Hepatocyte (in vitro differentiated cells): ENCODE measurements around the gene CREB5. TPM values are rescaled to one million over a fixed set of nuclear protein-coding genes. Genes with fewer than 3 reads are reported as not detected.

ENCODE experiments used
- DNase-seq: peaks from one replicate; pipeline ENCODE4 v3.0.0-alpha.2; 2016; ENCODE audit warnings: low spot score
- H2AFZ ChIP-seq: fragments of 200-600 bp; sonication (generic); 2 replicates; pipeline ENCODE4 v1.6.0; 2016; ENCODE audit warnings: antibody characterized with exemption, mild to moderate bottlenecking
- H3K27ac ChIP-seq: fragments of 200-600 bp; sonication (generic); 2 replicates; pipeline ENCODE4 v1.5.1; 2016; ENCODE audit warnings: mild to moderate bottlenecking
- H3K27me3 ChIP-seq: fragments of 200-600 bp; sonication (generic); 2 replicates; pipeline ENCODE4 v1.6.1; 2016
- H3K36me3 ChIP-seq: fragments of 200-600 bp; sonication (generic); replicated peaks from 2 replicates; pipeline ENCODE4 v1.5.1; 2016; ENCODE audit warnings: low read depth; ENCODE audit not compliant: insufficient read depth
- H3K4me1 ChIP-seq: fragments of 200-600 bp; sonication (generic); 2 replicates; pipeline ENCODE4 v1.5.1; 2016; ENCODE audit warnings: mild to moderate bottlenecking, moderate library complexity; ENCODE audit not compliant: insufficient read depth
- H3K4me2 ChIP-seq: fragments of 200-600 bp; sonication (generic); 2 replicates; pipeline ENCODE4 v1.6.0; 2016
- H3K4me3 ChIP-seq: fragments of 200-600 bp; sonication (generic); 2 replicates; pipeline ENCODE4 v1.5.1; 2016; ENCODE audit warnings: mild to moderate bottlenecking
- H3K79me2 ChIP-seq: fragments of 200-600 bp; sonication (generic); 2 replicates; pipeline ENCODE4 v1.6.0; 2017; ENCODE audit warnings: mild to moderate bottlenecking
- H3K9me2 ChIP-seq: fragments of 200-600 bp; sonication (generic); replicated peaks from 2 replicates; pipeline ENCODE4 v1.6.0; 2017; ENCODE audit warnings: mild to moderate bottlenecking; ENCODE audit not compliant: insufficient read depth
- H3K9me3 ChIP-seq: fragments of 200-600 bp; sonication (generic); 2 replicates; pipeline ENCODE4 v1.5.1; 2016; ENCODE audit warnings: low read depth, mild to moderate bottlenecking
- H4K20me1 ChIP-seq: fragments of 200-600 bp; sonication (generic); 2 replicates; pipeline ENCODE4 v1.6.0; 2016; ENCODE audit warnings: mild to moderate bottlenecking; ENCODE audit not compliant: insufficient read depth, poor library complexity, severe bottlenecking
- EZH2 ChIP-seq: fragments of 200-600 bp; sonication (generic); IDR thresholded peaks from 2 replicates; pipeline ENCODE4 v1.6.1; 2016; ENCODE audit warnings: antibody characterized with exemption, mild to moderate bottlenecking, borderline replicate concordance
- EZH2phosphoT487 ChIP-seq: fragments of 200-600 bp; sonication (generic); IDR thresholded peaks from one replicate; pipeline ENCODE4 v1.6.1; 2018; ENCODE audit warnings: antibody characterized with exemption, mild to moderate bottlenecking, low read depth, moderate library complexity; ENCODE audit not compliant: unreplicated experiment, severe bottlenecking
- WGBS: methylation state at CpG from one replicate; pipeline ENCODE4 v1.1.6; 2016; ENCODE audit warnings: low lambda C conversion rate; ENCODE audit errors: missing lambda C conversion rate; 5-methylcytosine and 5-hydroxymethylcytosine counted together
- polyA plus RNA-seq: library from polyadenylated mRNA; unstranded; fragments of >200 nt; fragmentation: Nextera tagmentation; extraction: Ambion mirVana; gene quantifications from 2 replicates; pipeline ENCODE4 v1.2.1, GENCODE V29; 2016
- total RNA-seq: library from RNA; depleted of rRNA; stranded (reverse); fragments of >200 nt; gene quantifications from 2 replicates; pipeline ENCODE4 v1.2.3, GENCODE V29; 2014
- TF ChIP-seq, protein P1 (sequence below): fragments of 200-600 bp; sonication (generic); IDR thresholded peaks from 2 replicates; pipeline ENCODE4 v1.5.1; 2016; ENCODE audit warnings: antibody characterized with exemption, mild to moderate bottlenecking; ENCODE audit not compliant: poor library complexity

The CREB5 gene
- total and polyA plus RNA-seq, 2 experiments from 2014 or later = 14.0 to 27.9 TPM

- no peak overlapping the region for H3K4me3 ChIP-seq
- no peaks in the 10 kb centered on the region for H4K20me1 ChIP-seq
- 97% methylated on average over 1 of the region's 1 CpG for WGBS
- H3K9me3 ChIP-seq = no peaks in the 10 kb centered on the region
- H3K27ac ChIP-seq = no peak overlapping the region
- H3K27me3 ChIP-seq = no peaks in the 10 kb centered on the region
- no peak for DNase-seq
- H3K9me2 ChIP-seq = no peaks in the 10 kb centered on the region
- H3K36me3 ChIP-seq = no peaks in the 10 kb centered on the region
- no peak overlapping the region for H3K4me2 ChIP-seq
- H3K4me1 ChIP-seq = peaks cover 4% of the 10 kb centered on the region
- TF ChIP-seq EZH2 (no peak), EZH2phosphoT487 (no peak)
- TF ChIP-seq, protein P1, sequence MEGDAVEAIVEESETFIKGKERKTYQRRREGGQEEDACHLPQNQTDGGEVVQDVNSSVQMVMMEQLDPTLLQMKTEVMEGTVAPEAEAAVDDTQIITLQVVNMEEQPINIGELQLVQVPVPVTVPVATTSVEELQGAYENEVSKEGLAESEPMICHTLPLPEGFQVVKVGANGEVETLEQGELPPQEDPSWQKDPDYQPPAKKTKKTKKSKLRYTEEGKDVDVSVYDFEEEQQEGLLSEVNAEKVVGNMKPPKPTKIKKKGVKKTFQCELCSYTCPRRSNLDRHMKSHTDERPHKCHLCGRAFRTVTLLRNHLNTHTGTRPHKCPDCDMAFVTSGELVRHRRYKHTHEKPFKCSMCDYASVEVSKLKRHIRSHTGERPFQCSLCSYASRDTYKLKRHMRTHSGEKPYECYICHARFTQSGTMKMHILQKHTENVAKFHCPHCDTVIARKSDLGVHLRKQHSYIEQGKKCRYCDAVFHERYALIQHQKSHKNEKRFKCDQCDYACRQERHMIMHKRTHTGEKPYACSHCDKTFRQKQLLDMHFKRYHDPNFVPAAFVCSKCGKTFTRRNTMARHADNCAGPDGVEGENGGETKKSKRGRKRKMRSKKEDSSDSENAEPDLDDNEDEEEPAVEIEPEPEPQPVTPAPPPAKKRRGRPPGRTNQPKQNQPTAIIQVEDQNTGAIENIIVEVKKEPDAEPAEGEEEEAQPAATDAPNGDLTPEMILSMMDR = no peak
- H3K79me2 ChIP-seq = no peaks in the 10 kb centered on the region
- no peak overlapping the region for H2AFZ ChIP-seq
Measured at GRCh38 chr7:28645866-28646265, 233.5 kb downstream of the CREB5 start.

DNA sequence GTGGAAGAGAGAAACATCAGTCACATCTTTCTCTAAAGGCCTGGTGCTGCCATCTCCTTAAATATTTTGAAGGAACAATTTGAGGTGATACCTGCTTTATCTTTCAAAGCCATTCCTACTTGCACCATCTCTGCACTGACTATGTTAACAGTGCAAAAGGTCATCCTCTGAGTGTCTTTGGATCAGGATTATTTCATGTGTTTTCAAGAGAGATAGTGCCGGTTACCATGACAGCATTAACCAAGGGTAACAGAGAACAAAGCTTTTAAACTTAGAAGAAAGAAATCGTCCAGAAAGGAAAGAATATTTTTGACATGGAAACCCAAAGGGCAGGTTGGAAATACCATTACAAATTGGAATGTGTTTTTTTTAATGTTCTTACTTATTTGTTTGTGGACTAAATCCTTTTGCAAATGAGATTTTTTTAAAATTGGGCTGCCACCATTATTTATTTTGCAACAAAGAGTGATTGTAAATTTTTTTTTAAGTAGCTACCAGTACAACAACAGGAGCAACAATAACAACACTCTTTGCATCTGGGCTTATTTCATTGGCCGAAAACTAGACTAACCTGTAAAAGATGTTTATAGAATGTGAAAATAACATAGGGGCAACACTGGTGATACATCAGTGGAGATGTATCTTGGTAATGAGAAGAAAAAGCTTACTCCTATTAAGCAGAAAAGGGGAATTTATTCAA is 234.2 kb downstream of the CREB5 start:
- Histone ChIP-seq H3K4me2 (no peak overlapping the region), H3K9me3 (no peaks in the 10 kb centered on the region), H3K27me3 (no peaks in the 10 kb centered on the region), H3K79me2 (no peaks in the 10 kb centered on the region), H4K20me1 (no peaks in the 10 kb centered on the region), H2AFZ (no peak overlapping the region), H3K4me3 (no peak overlapping the region), H3K36me3 (no peaks in the 10 kb centered on the region), H3K4me1 (peaks cover 4% of the 10 kb centered on the region), H3K9me2 (no peaks in the 10 kb centered on the region), H3K27ac (no peak overlapping the region)
- DNase-seq = no peak
- TF ChIP-seq EZH2phosphoT487 (no peak), EZH2 (no peak)
- TF ChIP-seq, protein P1 = no peak
- 73% methylated on average over 3 of the region's 3 CpGs for WGBS

DNA sequence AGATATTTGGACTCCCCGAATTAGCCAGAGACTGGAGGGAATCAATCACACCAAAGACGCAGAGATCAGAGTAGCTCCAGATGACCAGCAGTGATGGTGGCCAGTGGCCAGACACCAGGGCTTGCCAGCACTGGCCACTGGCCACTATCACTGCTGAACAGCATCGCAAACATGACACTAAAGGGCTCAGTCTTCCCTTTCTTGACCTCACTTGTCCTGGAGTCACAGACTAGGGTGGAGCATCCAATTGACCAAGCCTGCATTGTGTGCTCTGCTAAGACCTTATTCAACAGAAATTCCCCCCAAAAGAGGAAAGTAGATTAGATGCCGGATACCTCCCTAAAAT is 234.7 kb downstream of the CREB5 start:
- H3K9me2 ChIP-seq = no peaks in the 10 kb centered on the region
- H3K27ac ChIP-seq = no peak overlapping the region
- no peak overlapping the region for H3K4me2 ChIP-seq
- 94% methylated on average over 4 of the region's 4 CpGs for WGBS
- H3K79me2 ChIP-seq = no peaks in the 10 kb centered on the region
- H4K20me1 ChIP-seq = no peaks in the 10 kb centered on the region
- H3K4me3 ChIP-seq = no peak overlapping the region
- DNase-seq = no peak
- no peaks in the 10 kb centered on the region for H3K27me3 ChIP-seq
- no peak overlapping the region for H2AFZ ChIP-seq
- peaks cover 4% of the 10 kb centered on the region for H3K4me1 ChIP-seq
- TF ChIP-seq EZH2 (no peak), EZH2phosphoT487 (no peak)
- TF ChIP-seq, protein P1 = no peak
- H3K36me3 ChIP-seq = no peaks in the 10 kb centered on the region
- no peaks in the 10 kb centered on the region for H3K9me3 ChIP-seq
